ENCODE results near the gene CCDC69.
A peak's percentile ranks its signal among the peaks of the same experiment; 100 is the strongest.

CCDC69 gene

GRCh38 chr5:151196556-151197290 lies 27.2 kb downstream of the CCDC69 start:
- TF ChIP-seq, protein P1, sequence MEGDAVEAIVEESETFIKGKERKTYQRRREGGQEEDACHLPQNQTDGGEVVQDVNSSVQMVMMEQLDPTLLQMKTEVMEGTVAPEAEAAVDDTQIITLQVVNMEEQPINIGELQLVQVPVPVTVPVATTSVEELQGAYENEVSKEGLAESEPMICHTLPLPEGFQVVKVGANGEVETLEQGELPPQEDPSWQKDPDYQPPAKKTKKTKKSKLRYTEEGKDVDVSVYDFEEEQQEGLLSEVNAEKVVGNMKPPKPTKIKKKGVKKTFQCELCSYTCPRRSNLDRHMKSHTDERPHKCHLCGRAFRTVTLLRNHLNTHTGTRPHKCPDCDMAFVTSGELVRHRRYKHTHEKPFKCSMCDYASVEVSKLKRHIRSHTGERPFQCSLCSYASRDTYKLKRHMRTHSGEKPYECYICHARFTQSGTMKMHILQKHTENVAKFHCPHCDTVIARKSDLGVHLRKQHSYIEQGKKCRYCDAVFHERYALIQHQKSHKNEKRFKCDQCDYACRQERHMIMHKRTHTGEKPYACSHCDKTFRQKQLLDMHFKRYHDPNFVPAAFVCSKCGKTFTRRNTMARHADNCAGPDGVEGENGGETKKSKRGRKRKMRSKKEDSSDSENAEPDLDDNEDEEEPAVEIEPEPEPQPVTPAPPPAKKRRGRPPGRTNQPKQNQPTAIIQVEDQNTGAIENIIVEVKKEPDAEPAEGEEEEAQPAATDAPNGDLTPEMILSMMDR (IDR thresholded peaks at IDR 0.05; ENCODE audit: insufficient read depth, low read depth, low read length, missing control alignments): no peak
- no peak overlapping the region for H3K4me3 ChIP-seq (ENCODE audit: low read length)
- no peak for DNase-seq (ENCODE audit: low read depth)

DNA sequence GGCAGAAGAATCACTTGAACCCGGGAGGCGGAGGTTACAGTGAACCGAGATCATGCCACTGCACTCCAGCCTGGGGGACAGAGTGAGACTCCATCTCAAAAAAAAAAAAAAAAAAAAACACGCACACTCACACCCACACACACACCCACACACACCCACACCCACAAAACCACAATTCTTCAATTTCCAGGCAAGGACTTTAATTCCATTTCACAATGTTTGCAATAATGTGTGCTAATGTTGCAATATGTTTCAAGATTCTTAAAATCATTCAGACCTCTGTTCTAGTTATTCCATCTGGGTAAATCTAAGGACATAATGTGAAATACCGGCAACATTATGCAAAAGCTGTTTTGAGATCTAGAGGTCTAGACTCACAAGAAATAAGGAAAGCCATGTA lies 28.3 kb downstream of the CCDC69 start:
- TF ChIP-seq, protein P1 (IDR thresholded peaks at IDR 0.05; ENCODE audit: insufficient read depth, low read depth, low read length, missing control alignments): no peak
- no peak overlapping the region for H3K4me3 ChIP-seq (ENCODE audit: low read length)
- DNase-seq (ENCODE audit: low read depth): no peak

- TF ChIP-seq, protein P1 (IDR thresholded peaks at IDR 0.05; ENCODE audit: insufficient read depth, low read depth, low read length, missing control alignments): no peak
- H3K4me3 ChIP-seq (ENCODE audit: low read length): no peak overlapping the region
- no peak for DNase-seq (ENCODE audit: low read depth)
Observed at GRCh38 chr5:151192626-151193025, 31.3 kb downstream of the CCDC69 start.

- TF ChIP-seq, protein P1 (IDR thresholded peaks at IDR 0.05; ENCODE audit: insufficient read depth, low read depth, low read length, missing control alignments): no peak
- DNase-seq (ENCODE audit: low read depth): peak; percentile 41
- no peak overlapping the region for H3K4me3 ChIP-seq (ENCODE audit: low read length)
Observed at GRCh38 chr5:151191661-151192060, 32.2 kb downstream of the CCDC69 start.

DNA sequence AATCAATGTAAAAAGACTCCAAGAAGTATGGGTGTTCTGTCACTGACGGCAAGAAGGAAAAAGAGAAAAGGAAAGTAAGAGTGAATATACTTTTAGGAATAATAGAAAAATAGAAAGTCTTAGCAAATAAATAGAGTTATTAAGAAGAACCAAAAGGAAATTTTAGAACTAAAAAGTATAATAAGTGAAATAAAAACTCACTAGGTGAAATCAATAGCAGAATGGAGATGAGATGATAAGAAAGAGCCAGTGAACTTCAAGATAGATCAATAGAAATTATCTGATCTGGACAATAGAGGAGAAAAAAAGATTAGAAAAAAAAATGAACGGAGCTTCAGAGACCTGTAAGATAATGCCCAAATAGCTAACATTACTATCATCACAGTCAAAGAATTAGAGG lies 34.7 kb downstream of the CCDC69 start:
- no peak for DNase-seq (ENCODE audit: low read depth)
- TF ChIP-seq, protein P1 (IDR thresholded peaks at IDR 0.05; ENCODE audit: insufficient read depth, low read depth, low read length, missing control alignments): no peak
- H3K4me3 ChIP-seq (ENCODE audit: low read length): no peak overlapping the region

- TF ChIP-seq, protein P1 (IDR thresholded peaks at IDR 0.05; ENCODE audit: insufficient read depth, low read depth, low read length, missing control alignments): no peak
- no peak overlapping the region for H3K4me3 ChIP-seq (ENCODE audit: low read length)
- no peak for DNase-seq (ENCODE audit: low read depth)
Observed at GRCh38 chr5:151186538-151186937, 37.4 kb downstream of the CCDC69 start.

GRCh38 chr5:151186052-151186451 lies 37.8 kb downstream of the CCDC69 start:
- DNase-seq (ENCODE audit: low read depth): no peak
- TF ChIP-seq, protein P1 (IDR thresholded peaks at IDR 0.05; ENCODE audit: insufficient read depth, low read depth, low read length, missing control alignments): no peak
- H3K4me3 ChIP-seq (ENCODE audit: low read length): no peak overlapping the region

Data from epithelial cell of esophagus (primary cell).